Ramos (cell line): ENCODE results near the gene FANCD2.
"Not testable (repeated sequence)": the region's sequence is repeated elsewhere in the genome, so short reads cannot be mapped to it uniquely, and the experiment has no call there.

Source experiments
- in situ Hi-C: fragments of 300-500 bp; cut with MboI; formaldehyde crosslinking; loops from one replicate; pipeline ENCODE4 v1.14.3; 2022; ENCODE audit warnings: low sequenced_read_pairs; ENCODE audit not compliant: unreplicated experiment

FANCD2 gene

GRCh38 chr3:10026084-10026890, at the start of gene FANCD2:
TSS of gene FANCD2 (plus strand) at chr3:10026437. CDS start at chr3:10028658, 2,221 bp downstream.
- in situ Hi-C loops = no loop called here

GRCh38 chr3:9976721-9977709, 49.2 kb upstream of the FANCD2 start:
- in situ Hi-C loops = no loop called here

GRCh38 chr3:9978710-9979305, 47.4 kb upstream of the FANCD2 start:
- in situ Hi-C loops = no loop called here

GRCh38 chr3:9980251-9980650, 46.0 kb upstream of the FANCD2 start:
- in situ Hi-C loops = no loop called here

- in situ Hi-C loops = no loop called here
Measured at GRCh38 chr3:9986230-9986725, 40.0 kb upstream of the FANCD2 start.

GRCh38 chr3:9994086-9994844, 32.0 kb upstream of the FANCD2 start:
- in situ Hi-C loops = no loop called here

- in situ Hi-C loops = no loop called here
Measured at GRCh38 chr3:10000686-10001085, 25.6 kb upstream of the FANCD2 start.

GRCh38 chr3:10002951-10003350, 23.3 kb upstream of the FANCD2 start:
- in situ Hi-C loops = no loop called here

- in situ Hi-C loops = no loop called here
Measured at GRCh38 chr3:10004506-10004905, 21.7 kb upstream of the FANCD2 start.

- in situ Hi-C loops = no loop called here
Measured at GRCh38 chr3:10004960-10005564, 21.2 kb upstream of the FANCD2 start.

GRCh38 chr3:10006048-10006761, 20.0 kb upstream of the FANCD2 start:
- in situ Hi-C loops = no loop called here

GRCh38 chr3:10006762-10007090, 19.5 kb upstream of the FANCD2 start:
- in situ Hi-C loops = no loop called here

GRCh38 chr3:10007126-10007782, 19.0 kb upstream of the FANCD2 start:
- in situ Hi-C loops = no loop called here

GRCh38 chr3:10008216-10008587, 18.0 kb upstream of the FANCD2 start:
- in situ Hi-C loops = not testable (repeated sequence)

- in situ Hi-C loops = no loop called here
Measured at GRCh38 chr3:10008588-10009344, 17.5 kb upstream of the FANCD2 start.

- in situ Hi-C loops = no loop called here
Measured at GRCh38 chr3:10010421-10010877, 15.8 kb upstream of the FANCD2 start.

GRCh38 chr3:10010878-10011465, 15.3 kb upstream of the FANCD2 start:
- in situ Hi-C loops = no loop called here
